HUDEP-2 (cell line): ENCODE data around the gene CCDC198.

ENCODE experiments used
- DNase-seq, 76 experiments: peaks; one replicate each; lab custom pipeline; 2025; ENCODE audit not compliant: unreplicated experiment in 76 of 76; lab: John Stamatoyannopoulos, UW

The CCDC198 gene

GRCh38 chr14:57493467-57494181 is at the start of gene CCDC198:
Gene CCDC198, minus strand, starts transcription at chr14:57493857. Its CDS starts 142 bp downstream, at chr14:57493715.
- DNase-seq = no peak

- DNase-seq = peak in 7 of 76 experiments; percentile 1 to 26 (median 13)
These were observed 39.6 kb upstream of the CCDC198 start for GRCh38 chr14:57533214-57533613.

- no peak for DNase-seq
These were observed 36.9 kb upstream of the CCDC198 start for GRCh38 chr14:57530571-57530970.

GRCh38 chr14:57526942-57527341 is 33.3 kb upstream of the CCDC198 start:
- peak in 1 of 76 experiments; percentile 4 for DNase-seq

GRCh38 chr14:57519043-57519442 is 25.4 kb upstream of the CCDC198 start:
- DNase-seq = no peak

GRCh38 chr14:57512220-57512619 is 18.6 kb upstream of the CCDC198 start:
- no peak for DNase-seq

- DNase-seq = no peak
These were observed 15.1 kb upstream of the CCDC198 start for GRCh38 chr14:57508756-57509155.

GRCh38 chr14:57502586-57503254 is 9.1 kb upstream of the CCDC198 start:
- DNase-seq = no peak

- DNase-seq = no peak
These were observed 7.4 kb upstream of the CCDC198 start for GRCh38 chr14:57501039-57501557.

GRCh38 chr14:57498659-57499058 is 5.0 kb upstream of the CCDC198 start:
- no peak for DNase-seq

GRCh38 chr14:57498035-57498434 is 4.4 kb upstream of the CCDC198 start:
- DNase-seq = no peak

GRCh38 chr14:57495416-57495815 is 1.8 kb upstream of the CCDC198 start:
- no peak for DNase-seq

GRCh38 chr14:57492859-57493258 is 798 bp downstream of the CCDC198 start:
- DNase-seq = no peak

- DNase-seq = no peak
These were observed 2.0 kb downstream of the CCDC198 start for GRCh38 chr14:57491640-57492039.

GRCh38 chr14:57487771-57488170 is 5.9 kb downstream of the CCDC198 start:
- DNase-seq = no peak

GRCh38 chr14:57486767-57487379 is 6.8 kb downstream of the CCDC198 start:
- peak in 6 of 76 experiments; percentile 1 to 25 (median 6) for DNase-seq

- no peak for DNase-seq
These were observed 8.0 kb downstream of the CCDC198 start for GRCh38 chr14:57485635-57486034.

- DNase-seq = no peak
These were observed 11.5 kb downstream of the CCDC198 start for GRCh38 chr14:57482120-57482519.

- no peak for DNase-seq
These were observed 13.6 kb downstream of the CCDC198 start for GRCh38 chr14:57480051-57480450.

- DNase-seq = no peak
These were observed 14.5 kb downstream of the CCDC198 start for GRCh38 chr14:57479197-57479596.

GRCh38 chr14:57478050-57478449 is 15.6 kb downstream of the CCDC198 start:
- no peak for DNase-seq

GRCh38 chr14:57470909-57471308 is 22.7 kb downstream of the CCDC198 start:
- no peak for DNase-seq
